Uterus (tissue), 4 donors: ENCODE measurements around the gene MEGF8. TPM values are rescaled to one million over a fixed set of nuclear protein-coding genes. Genes with fewer than 3 reads are reported as not detected.

Source experiments
- DNase-seq, 2 donors: peaks; one replicate each; pipeline ENCODE4 v3.0.0-alpha.2; 2019 to 2020
- H3K27ac ChIP-seq, 2 donors: fragments of 200-600 bp; sonication (generic); 1 replicate in 1 of 2; 2 replicates in 1 of 2; pipeline ENCODE4 v1.5.1; 2016 to 2018
- H3K27me3 ChIP-seq, 2 donors: fragments of 200-600 bp; sonication (generic); one replicate each; pipeline ENCODE4 v1.5.1; 2018 to 2019; ENCODE audit warnings: control low read depth in 1 of 2
- H3K36me3 ChIP-seq, 2 donors: fragments of 200-600 bp; sonication (generic); one replicate each; pipeline ENCODE4 v1.5.1; 2019; ENCODE audit warnings: control low read depth in 1 of 2
- H3K4me1 ChIP-seq, 2 donors: fragments of 200-600 bp; sonication (generic); one replicate each; pipeline ENCODE4 v1.5.1; 2018 to 2019; ENCODE audit warnings: control low read depth in 1 of 2
- H3K4me3 ChIP-seq, 2 donors: fragments of 200-600 bp; sonication (generic); 1 replicate in 1 of 2; 2 replicates in 1 of 2; pipeline ENCODE4 v1.5.1; 2018 to 2019; ENCODE audit warnings: mild to moderate bottlenecking in 1 of 2
- H3K9me3 ChIP-seq, 2 donors: fragments of 200-600 bp; sonication (generic); one replicate each; pipeline ENCODE4 v1.5.1; 2019; ENCODE audit warnings: control low read depth in 1 of 2
- CTCF ChIP-seq, 4 experiments: fragments of 200-600 bp in 2 of 4; fragments of 450-650 bp in 2 of 4; sonication (generic) in 2 of 4; IDR thresholded peaks; one replicate each; pipeline ENCODE4 v1.5.1; 2016 to 2019; ENCODE audit warnings: antibody characterized with exemption in 4 of 4, mild to moderate bottlenecking in 2 of 4, moderate library complexity in 1 of 4
- POLR2A ChIP-seq, 2 donors: fragments of 450-650 bp; IDR thresholded peaks; one replicate each; pipeline ENCODE4 v1.6.1; 2016; ENCODE audit warnings: antibody characterized with exemption in 2 of 2, mild to moderate bottlenecking in 1 of 2, moderate library complexity in 1 of 2
- intact Hi-C: fragments of 100-400 bp; cut with DNase I; formaldehyde crosslinking; loops from one replicate; pipeline ENCODE4 v1.15.1; 2023; ENCODE audit warnings: low total_unique reads
- total RNA-seq, 4 donors: library from RNA; depleted of rRNA in 3 of 4; stranded (reverse); fragments of >200 nt in 3 of 4; gene quantifications; one replicate each; pipeline versions ENCODE4 v1.1.0 to v1.2.4, GENCODE V29; 2014 to 2023
- donor health status: DM: yes; HTN: yes; CAD: no.

MEGF8 gene
- total RNA-seq, 4 donors from 2014 or later = 3.6 to 30.0 (median 19.1) TPM

- Histone ChIP-seq H3K9me3 (no peaks in the 10 kb centered on the region), H3K4me3 (no peak overlapping the region), H3K4me1 (peaks cover 0 to 17% of the 10 kb centered on the region in 2 donors), H3K27me3 (no peaks in the 10 kb centered on the region), H3K27ac (no peak overlapping the region), H3K36me3 (no peaks in the 10 kb centered on the region)
- TF ChIP-seq CTCF (IDR thresholded peaks at IDR 0.05) = no peak
- TF ChIP-seq POLR2A (IDR thresholded peaks at IDR 0.05) = no peak
- intact Hi-C loops = loop anchor here (5.0 kb wide), 1 partner anchor 43 kb away; no protein-coding TSS in a partner anchor
- DNase-seq = no peak
These were observed 35.3 kb upstream of the MEGF8 start for GRCh38 chr19:42290136-42290522.

GRCh38 chr19:42290523-42291434, 34.7 kb upstream of the MEGF8 start:
- intact Hi-C loops = loop anchor here (5.0 kb wide), 1 partner anchor 43 kb away; no protein-coding TSS in a partner anchor
- peak in 1 of 2 donors; percentile 28 for DNase-seq
- TF ChIP-seq CTCF (IDR thresholded peaks at IDR 0.05) (peak in 2 of 4 experiments; percentile 32), POLR2A (IDR thresholded peaks at IDR 0.05) (no peak)
- Histone ChIP-seq H3K9me3 (no peaks in the 10 kb centered on the region), H3K36me3 (no peaks in the 10 kb centered on the region), H3K4me1 (peaks cover 0 to 11% of the 10 kb centered on the region in 2 donors), H3K27me3 (no peaks in the 10 kb centered on the region), H3K27ac (no peak overlapping the region), H3K4me3 (no peak overlapping the region)

- no peaks in the 10 kb centered on the region for H3K27me3 ChIP-seq
- no peak overlapping the region for H3K4me3 ChIP-seq
- DNase-seq = no peak
- intact Hi-C loops = loop anchor here (5.0 kb wide), 1 partner anchor 44 kb away; no protein-coding TSS in a partner anchor
- H3K27ac ChIP-seq = no peak overlapping the region
- peaks cover 0 to 4% of the 10 kb centered on the region in 2 donors for H3K4me1 ChIP-seq
- H3K36me3 ChIP-seq = no peaks in the 10 kb centered on the region
- H3K9me3 ChIP-seq = no peaks in the 10 kb centered on the region
- TF ChIP-seq POLR2A (IDR thresholded peaks at IDR 0.05) (no peak), CTCF (IDR thresholded peaks at IDR 0.05) (no peak)
These were observed 34.0 kb upstream of the MEGF8 start for GRCh38 chr19:42291435-42291810.

GRCh38 chr19:42292042-42292960, 33.1 kb upstream of the MEGF8 start:
- no peaks in the 10 kb centered on the region for H3K36me3 ChIP-seq
- intact Hi-C loops = loop anchor here (5.0 kb wide), 1 partner anchor 45 kb away; no protein-coding TSS in a partner anchor
- no peak overlapping the region for H3K4me3 ChIP-seq
- no peak for DNase-seq
- no peaks in the 10 kb centered on the region for H3K27me3 ChIP-seq
- no peaks in the 10 kb centered on the region for H3K9me3 ChIP-seq
- H3K4me1 ChIP-seq = no peaks in the 10 kb centered on the region
- no peak for TF ChIP-seq CTCF (IDR thresholded peaks at IDR 0.05)
- H3K27ac ChIP-seq = no peak overlapping the region
